ENCODE results near the gene LRIG1. TPM values are rescaled to one million over a fixed set of nuclear protein-coding genes. Genes with fewer than 3 reads are reported as not detected.

The LRIG1 gene
- total RNA-seq, 8 experiments from 2014 or later, result 15.0 to 135 (median 39.6) TPM

GRCh38 chr3:66492672-66493071 lies 8.2 kb downstream of the LRIG1 start:
- no peak overlapping the region for H3K4me3 ChIP-seq
- in situ Hi-C loops (cut with MboI; ENCODE audit: low pct_unique_long_range_greater_than_20kb in 2 of 9, low sequenced_read_pairs in 9 of 9, unreplicated experiment in 9 of 9), result no loop called here
- ATAC-seq (replicated peaks in 6 of 8), result no peak
- H3K27ac ChIP-seq, result no peak overlapping the region
- peaks cover 70 to 72% of the 10 kb centered on the region in 2 donors for H3K4me1 ChIP-seq (replicated peaks in 1 of 2)
- WGBS, 10 experiments, result 0 to 70% (median 47%) methylated on average over 1 to 7 of the region's 7 CpGs; no CpG with 5 or more reads in 2 of the 10 experiments

GRCh38 chr3:66492071-66492470 lies 8.8 kb downstream of the LRIG1 start:
- in situ Hi-C loops (cut with MboI; ENCODE audit: low pct_unique_long_range_greater_than_20kb in 2 of 9, low sequenced_read_pairs in 9 of 9, unreplicated experiment in 9 of 9), result no loop called here
- ATAC-seq (replicated peaks in 6 of 8), result no peak
- 11 to 95% (median 64%) methylated on average over 1 to 3 of the region's 3 CpGs; no CpG with 5 or more reads in 1 of the 10 experiments for WGBS, 10 experiments
- Histone ChIP-seq H3K27ac (no peak overlapping the region), H3K4me3 (no peak overlapping the region), H3K4me1 (replicated peaks in 1 of 2) (peaks cover 76 to 78% of the 10 kb centered on the region in 2 donors)

- Histone ChIP-seq H3K4me1 (replicated peaks in 1 of 2) (peaks cover 73 to 79% of the 10 kb centered on the region in 2 donors), H3K4me3 (no peak overlapping the region)
- in situ Hi-C loops (cut with MboI; ENCODE audit: low pct_unique_long_range_greater_than_20kb in 2 of 9, low sequenced_read_pairs in 9 of 9, unreplicated experiment in 9 of 9), result no loop called here
Observed at GRCh38 chr3:66490984-66491383, 9.8 kb downstream of the LRIG1 start.

GRCh38 chr3:66490214-66490613 lies 10.6 kb downstream of the LRIG1 start:
- H3K4me3 ChIP-seq, result no peak overlapping the region
- no peak for ATAC-seq (replicated peaks in 6 of 8)
- H3K27ac ChIP-seq, result no peak overlapping the region
- peaks cover 65 to 79% of the 10 kb centered on the region in 2 donors for H3K4me1 ChIP-seq (replicated peaks in 1 of 2)
- in situ Hi-C loops (cut with MboI; ENCODE audit: low pct_unique_long_range_greater_than_20kb in 2 of 9, low sequenced_read_pairs in 9 of 9, unreplicated experiment in 9 of 9), result no loop called here
- 30 to 45% (median 39%) methylated on average over 2 to 4 of the region's 4 CpGs; no CpG with 5 or more reads in 5 of the 10 experiments for WGBS, 10 experiments

More at GRCh38 chr3:66490984-66491383, 9.8 kb downstream of the LRIG1 start:
- no peak for ATAC-seq (replicated peaks in 6 of 8)
- WGBS, 10 experiments, result 0 to 56% (median 0%) methylated on average over 1 of the region's 1 CpG; no CpG with 5 or more reads in 1 of the 10 experiments
- no peak overlapping the region for H3K27ac ChIP-seq

- WGBS, 10 experiments, result 63 to 100% (median 90%) methylated on average over 1 to 4 of the region's 4 CpGs; no CpG with 5 or more reads in 1 of the 10 experiments
- Histone ChIP-seq H3K4me1 (replicated peaks in 1 of 2) (peaks cover 59 to 80% of the 10 kb centered on the region in 2 donors), H3K4me3 (no peak overlapping the region), H3K27ac (no peak overlapping the region)
- no peak for ATAC-seq (replicated peaks in 6 of 8)
- in situ Hi-C loops (cut with MboI; ENCODE audit: low pct_unique_long_range_greater_than_20kb in 2 of 9, low sequenced_read_pairs in 9 of 9, unreplicated experiment in 9 of 9), result no loop called here
Observed at GRCh38 chr3:66489581-66489980, 11.2 kb downstream of the LRIG1 start.

GRCh38 chr3:66489115-66489514 lies 11.7 kb downstream of the LRIG1 start:
- H3K4me1 ChIP-seq (replicated peaks in 1 of 2), result peaks cover 58 to 79% of the 10 kb centered on the region in 2 donors
- ATAC-seq (replicated peaks in 6 of 8), result no peak
- WGBS, 10 experiments, result 90 to 100% (median 100%) methylated on average over 1 to 2 of the region's 2 CpGs; no CpG with 5 or more reads in 5 of the 10 experiments
- no peak overlapping the region for H3K27ac ChIP-seq
- in situ Hi-C loops (cut with MboI; ENCODE audit: low pct_unique_long_range_greater_than_20kb in 2 of 9, low sequenced_read_pairs in 9 of 9, unreplicated experiment in 9 of 9), result no loop called here
- H3K4me3 ChIP-seq, result no peak overlapping the region

GRCh38 chr3:66488492-66488891 lies 12.3 kb downstream of the LRIG1 start:
- ATAC-seq (replicated peaks in 6 of 8), result no peak
- peaks cover 61 to 81% of the 10 kb centered on the region in 2 donors for H3K4me1 ChIP-seq (replicated peaks in 1 of 2)
- 81 to 100% (median 90%) methylated on average over 2 to 4 of the region's 4 CpGs; no CpG with 5 or more reads in 2 of the 10 experiments for WGBS, 10 experiments
- H3K4me3 ChIP-seq, result no peak overlapping the region
- H3K27ac ChIP-seq, result no peak overlapping the region
- in situ Hi-C loops (cut with MboI; ENCODE audit: low pct_unique_long_range_greater_than_20kb in 2 of 9, low sequenced_read_pairs in 9 of 9, unreplicated experiment in 9 of 9), result no loop called here

- Histone ChIP-seq H3K27ac (peak overlapping the region in 1 of 2 donors; percentile 17), H3K4me1 (replicated peaks in 1 of 2) (peaks cover 61 to 81% of the 10 kb centered on the region in 2 donors), H3K4me3 (no peak overlapping the region)
- 0 to 80% (median 22%) methylated on average over 1 to 5 of the region's 5 CpGs; no CpG with 5 or more reads in 2 of the 10 experiments for WGBS, 10 experiments
- peak in 7 of 8 experiments; percentile 13 to 64 (median 61) for ATAC-seq (replicated peaks in 6 of 8)
- in situ Hi-C loops (cut with MboI; ENCODE audit: low pct_unique_long_range_greater_than_20kb in 2 of 9, low sequenced_read_pairs in 9 of 9, unreplicated experiment in 9 of 9), result no loop called here
Observed at GRCh38 chr3:66487465-66487864, 13.4 kb downstream of the LRIG1 start.

GRCh38 chr3:66486646-66487045 lies 14.2 kb downstream of the LRIG1 start:
- 8 to 100% (median 83%) methylated on average over 2 to 5 of the region's 5 CpGs for WGBS, 10 experiments
- ATAC-seq (replicated peaks in 6 of 8), result no peak
- peaks cover 61 to 82% of the 10 kb centered on the region in 2 donors for H3K4me1 ChIP-seq (replicated peaks in 1 of 2)
- no peak overlapping the region for H3K27ac ChIP-seq
- in situ Hi-C loops (cut with MboI; ENCODE audit: low pct_unique_long_range_greater_than_20kb in 2 of 9, low sequenced_read_pairs in 9 of 9, unreplicated experiment in 9 of 9), result no loop called here
- no peak overlapping the region for H3K4me3 ChIP-seq

- no peak overlapping the region for H3K27ac ChIP-seq
- 0 to 96% (median 73%) methylated on average over 1 to 6 of the region's 6 CpGs; no CpG with 5 or more reads in 1 of the 10 experiments for WGBS, 10 experiments
- ATAC-seq (replicated peaks in 6 of 8), result no peak
- H3K4me1 ChIP-seq (replicated peaks in 1 of 2), result peaks cover 61 to 82% of the 10 kb centered on the region in 2 donors
- H3K4me3 ChIP-seq, result no peak overlapping the region
- in situ Hi-C loops (cut with MboI; ENCODE audit: low pct_unique_long_range_greater_than_20kb in 2 of 9, low sequenced_read_pairs in 9 of 9, unreplicated experiment in 9 of 9), result no loop called here
Observed at GRCh38 chr3:66486202-66486601, 14.6 kb downstream of the LRIG1 start.

- in situ Hi-C loops (cut with MboI; ENCODE audit: low pct_unique_long_range_greater_than_20kb in 2 of 9, low sequenced_read_pairs in 9 of 9, unreplicated experiment in 9 of 9), result no loop called here
- H3K4me3 ChIP-seq, result no peak overlapping the region
- H3K27ac ChIP-seq, result no peak overlapping the region
- H3K4me1 ChIP-seq (replicated peaks in 1 of 2), result peaks cover 61 to 84% of the 10 kb centered on the region in 2 donors
- ATAC-seq (replicated peaks in 6 of 8), result peak in 1 of 8 experiments; percentile 42
- WGBS, 10 experiments, result 14 to 100% (median 83%) methylated on average over 1 to 10 of the region's 12 CpGs
Observed at GRCh38 chr3:66485291-66485968, 15.4 kb downstream of the LRIG1 start.

GRCh38 chr3:66484106-66484844 lies 16.5 kb downstream of the LRIG1 start:
- WGBS, 10 experiments, result 0 to 87% (median 48%) methylated on average over 1 to 7 of the region's 9 CpGs; no CpG with 5 or more reads in 2 of the 10 experiments
- Histone ChIP-seq H3K4me1 (replicated peaks in 1 of 2) (peaks cover 64 to 87% of the 10 kb centered on the region in 2 donors), H3K27ac (peak overlapping the region in 1 of 2 donors; percentile 77), H3K4me3 (no peak overlapping the region)
- in situ Hi-C loops (cut with MboI; ENCODE audit: low pct_unique_long_range_greater_than_20kb in 2 of 9, low sequenced_read_pairs in 9 of 9, unreplicated experiment in 9 of 9), result no loop called here
- peak in 3 of 8 experiments; percentile 2 to 18 (median 13) for ATAC-seq (replicated peaks in 6 of 8)

- WGBS, 10 experiments, result 17 to 80% (median 40%) methylated on average over 1 to 6 of the region's 13 CpGs; no CpG with 5 or more reads in 3 of the 10 experiments
- no peak overlapping the region for H3K4me3 ChIP-seq
- peak; percentile 23 to 43 (median 30) for ATAC-seq (replicated peaks in 6 of 8)
- H3K4me1 ChIP-seq (replicated peaks in 1 of 2), result peaks cover 71 to 92% of the 10 kb centered on the region in 2 donors
- H3K27ac ChIP-seq, result peak overlapping the region; percentile 34 to 77
- in situ Hi-C loops (cut with MboI; ENCODE audit: low pct_unique_long_range_greater_than_20kb in 2 of 9, low sequenced_read_pairs in 9 of 9, unreplicated experiment in 9 of 9), result no loop called here
Observed at GRCh38 chr3:66483409-66483906, 17.4 kb downstream of the LRIG1 start.
